Measurements from ENCODE around the gene MAP1LC3B2.

MAP1LC3B2 gene

GRCh38 chr12:116594325-116595038 is 35.3 kb downstream of the MAP1LC3B2 start:
- peak overlapping the region; percentile 37 for H3K56ac ChIP-seq (ENCODE audit: low read length)
- no peaks in the 10 kb centered on the region for H3K79me1 ChIP-seq (ENCODE audit: low read length)
- H3K27me3 ChIP-seq (ENCODE audit: insufficient read depth, low read length, poor library complexity), result no peaks in the 10 kb centered on the region
- H3K4me2 ChIP-seq (ENCODE audit: low read length), result no peak overlapping the region
- no peak overlapping the region for H2BK5ac ChIP-seq (ENCODE audit: low read length)
- H3K4ac ChIP-seq (ENCODE audit: low read depth, low read length), result no peak overlapping the region
- no peak for DNase-seq
- H3K23ac ChIP-seq (ENCODE audit: low read length), result no peak overlapping the region
- no peaks in the 10 kb centered on the region for H3K36me3 ChIP-seq (ENCODE audit: control insufficient read depth, insufficient read depth, low read length)
- H3K18ac ChIP-seq (ENCODE audit: low read length), result no peak overlapping the region
- no peak overlapping the region for H2BK15ac ChIP-seq (replicated peaks; ENCODE audit: low read depth)
- H2AK5ac ChIP-seq (ENCODE audit: low read length), result no peak overlapping the region
- no CpG with 5 or more reads among the region's 12 CpGs for WGBS (ENCODE audit: extremely low coverage, insufficient coverage, low lambda C conversion rate)
- H4K8ac ChIP-seq (ENCODE audit: low read depth, low read length), result no peak overlapping the region
- no peak overlapping the region for H3K27ac ChIP-seq (ENCODE audit: low read depth, low read length)
- H4K5ac ChIP-seq (ENCODE audit: low read length), result no peak overlapping the region
- H3K79me2 ChIP-seq (ENCODE audit: control insufficient read depth, insufficient read depth, low read length), result no peaks in the 10 kb centered on the region
- H3K9ac ChIP-seq (ENCODE audit: low read length), result no peak overlapping the region
- H3K4me3 ChIP-seq (ENCODE audit: low read length), result no peak overlapping the region
- peaks cover 14% of the 10 kb centered on the region for H3K4me1 ChIP-seq (ENCODE audit: control insufficient read depth, low read depth, low read length)
- H2BK120ac ChIP-seq (ENCODE audit: low read depth, low read length), result no peak overlapping the region

GRCh38 chr12:116595186-116595585 is 36.0 kb downstream of the MAP1LC3B2 start:
- no peak overlapping the region for H4K5ac ChIP-seq (ENCODE audit: low read length)
- no CpG with 5 or more reads among the region's 1 CpG for WGBS (ENCODE audit: extremely low coverage, insufficient coverage, low lambda C conversion rate)
- no peak for DNase-seq

GRCh38 chr12:116595672-116596071 is 36.5 kb downstream of the MAP1LC3B2 start:
- Histone ChIP-seq H3K56ac (ENCODE audit: low read length) (no peak overlapping the region), H2BK120ac (ENCODE audit: low read depth, low read length) (no peak overlapping the region), H2BK5ac (ENCODE audit: low read length) (no peak overlapping the region), H3K27me3 (ENCODE audit: insufficient read depth, low read length, poor library complexity) (no peaks in the 10 kb centered on the region), H3K4me2 (ENCODE audit: low read length) (no peak overlapping the region), H3K9ac (ENCODE audit: low read length) (no peak overlapping the region), H3K79me1 (ENCODE audit: low read length) (no peaks in the 10 kb centered on the region), H3K27ac (ENCODE audit: low read depth, low read length) (no peak overlapping the region), H3K23ac (ENCODE audit: low read length) (no peak overlapping the region), H2BK15ac (replicated peaks; ENCODE audit: low read depth) (no peak overlapping the region), H3K4ac (ENCODE audit: low read depth, low read length) (no peak overlapping the region), H3K79me2 (ENCODE audit: control insufficient read depth, insufficient read depth, low read length) (no peaks in the 10 kb centered on the region), H4K5ac (ENCODE audit: low read length) (no peak overlapping the region), H3K4me3 (ENCODE audit: low read length) (no peak overlapping the region), H3K18ac (ENCODE audit: low read length) (no peak overlapping the region), H4K8ac (ENCODE audit: low read depth, low read length) (no peak overlapping the region), H3K4me1 (ENCODE audit: control insufficient read depth, low read depth, low read length) (peaks cover 14% of the 10 kb centered on the region), H2AK5ac (ENCODE audit: low read length) (no peak overlapping the region), H3K36me3 (ENCODE audit: control insufficient read depth, insufficient read depth, low read length) (no peaks in the 10 kb centered on the region)
- DNase-seq, result no peak

More at GRCh38 chr12:116595186-116595585, 36.0 kb downstream of the MAP1LC3B2 start:
- Histone ChIP-seq H3K4me1 (ENCODE audit: control insufficient read depth, low read depth, low read length) (peaks cover 14% of the 10 kb centered on the region), H3K9ac (ENCODE audit: low read length) (no peak overlapping the region), H3K4ac (ENCODE audit: low read depth, low read length) (no peak overlapping the region), H2AK5ac (ENCODE audit: low read length) (no peak overlapping the region), H2BK120ac (ENCODE audit: low read depth, low read length) (no peak overlapping the region), H3K56ac (ENCODE audit: low read length) (no peak overlapping the region), H3K4me2 (ENCODE audit: low read length) (no peak overlapping the region), H3K79me2 (ENCODE audit: control insufficient read depth, insufficient read depth, low read length) (no peaks in the 10 kb centered on the region), H3K4me3 (ENCODE audit: low read length) (no peak overlapping the region), H2BK5ac (ENCODE audit: low read length) (no peak overlapping the region), H3K27ac (ENCODE audit: low read depth, low read length) (no peak overlapping the region), H2BK15ac (replicated peaks; ENCODE audit: low read depth) (no peak overlapping the region), H3K36me3 (ENCODE audit: control insufficient read depth, insufficient read depth, low read length) (no peaks in the 10 kb centered on the region), H3K23ac (ENCODE audit: low read length) (no peak overlapping the region), H3K18ac (ENCODE audit: low read length) (no peak overlapping the region), H3K27me3 (ENCODE audit: insufficient read depth, low read length, poor library complexity) (no peaks in the 10 kb centered on the region), H4K8ac (ENCODE audit: low read depth, low read length) (no peak overlapping the region), H3K79me1 (ENCODE audit: low read length) (no peaks in the 10 kb centered on the region)

DNA sequence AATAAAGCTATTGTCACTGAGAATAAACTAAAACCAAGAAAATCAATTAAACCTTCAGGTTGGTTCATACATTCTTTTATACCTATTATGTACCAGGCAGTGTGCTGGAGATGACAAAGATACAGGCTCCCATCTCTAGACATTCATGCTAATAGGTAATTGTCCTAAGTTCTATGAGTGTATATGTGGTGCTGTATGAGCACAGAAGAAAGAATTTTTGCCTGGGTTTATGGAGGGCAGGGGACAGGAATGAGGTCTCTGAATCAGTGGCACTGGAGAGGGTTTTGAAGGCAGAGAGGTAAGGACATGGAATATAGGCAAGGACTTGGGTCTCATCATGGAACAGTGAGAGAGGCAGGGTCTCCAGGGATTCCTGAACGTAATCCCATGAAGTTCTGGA is 38.7 kb downstream of the MAP1LC3B2 start:
- Histone ChIP-seq H3K18ac (ENCODE audit: low read length) (peak overlapping the region; percentile 88), H3K79me2 (ENCODE audit: control insufficient read depth, insufficient read depth, low read length) (no peaks in the 10 kb centered on the region), H3K79me1 (ENCODE audit: low read length) (no peaks in the 10 kb centered on the region), H3K4me1 (ENCODE audit: control insufficient read depth, low read depth, low read length) (peaks cover 14% of the 10 kb centered on the region), H3K4me2 (ENCODE audit: low read length) (no peak overlapping the region), H2BK5ac (ENCODE audit: low read length) (peak overlapping the region; percentile 68), H3K9ac (ENCODE audit: low read length) (peak overlapping the region; percentile 6), H3K4ac (ENCODE audit: low read depth, low read length) (peak overlapping the region; percentile 75), H2AK5ac (ENCODE audit: low read length) (no peak overlapping the region), H3K23ac (ENCODE audit: low read length) (no peak overlapping the region), H3K4me3 (ENCODE audit: low read length) (no peak overlapping the region), H4K5ac (ENCODE audit: low read length) (no peak overlapping the region), H3K27ac (ENCODE audit: low read depth, low read length) (no peak overlapping the region), H4K8ac (ENCODE audit: low read depth, low read length) (no peak overlapping the region), H3K36me3 (ENCODE audit: control insufficient read depth, insufficient read depth, low read length) (no peaks in the 10 kb centered on the region), H3K56ac (ENCODE audit: low read length) (peak overlapping the region; percentile 57), H2BK120ac (ENCODE audit: low read depth, low read length) (peak overlapping the region; percentile 69), H2BK15ac (replicated peaks; ENCODE audit: low read depth) (no peak overlapping the region), H3K27me3 (ENCODE audit: insufficient read depth, low read length, poor library complexity) (no peaks in the 10 kb centered on the region)
- WGBS (ENCODE audit: extremely low coverage, insufficient coverage, low lambda C conversion rate), result no CpG with 5 or more reads among the region's 1 CpG
- no peak for DNase-seq

DNA sequence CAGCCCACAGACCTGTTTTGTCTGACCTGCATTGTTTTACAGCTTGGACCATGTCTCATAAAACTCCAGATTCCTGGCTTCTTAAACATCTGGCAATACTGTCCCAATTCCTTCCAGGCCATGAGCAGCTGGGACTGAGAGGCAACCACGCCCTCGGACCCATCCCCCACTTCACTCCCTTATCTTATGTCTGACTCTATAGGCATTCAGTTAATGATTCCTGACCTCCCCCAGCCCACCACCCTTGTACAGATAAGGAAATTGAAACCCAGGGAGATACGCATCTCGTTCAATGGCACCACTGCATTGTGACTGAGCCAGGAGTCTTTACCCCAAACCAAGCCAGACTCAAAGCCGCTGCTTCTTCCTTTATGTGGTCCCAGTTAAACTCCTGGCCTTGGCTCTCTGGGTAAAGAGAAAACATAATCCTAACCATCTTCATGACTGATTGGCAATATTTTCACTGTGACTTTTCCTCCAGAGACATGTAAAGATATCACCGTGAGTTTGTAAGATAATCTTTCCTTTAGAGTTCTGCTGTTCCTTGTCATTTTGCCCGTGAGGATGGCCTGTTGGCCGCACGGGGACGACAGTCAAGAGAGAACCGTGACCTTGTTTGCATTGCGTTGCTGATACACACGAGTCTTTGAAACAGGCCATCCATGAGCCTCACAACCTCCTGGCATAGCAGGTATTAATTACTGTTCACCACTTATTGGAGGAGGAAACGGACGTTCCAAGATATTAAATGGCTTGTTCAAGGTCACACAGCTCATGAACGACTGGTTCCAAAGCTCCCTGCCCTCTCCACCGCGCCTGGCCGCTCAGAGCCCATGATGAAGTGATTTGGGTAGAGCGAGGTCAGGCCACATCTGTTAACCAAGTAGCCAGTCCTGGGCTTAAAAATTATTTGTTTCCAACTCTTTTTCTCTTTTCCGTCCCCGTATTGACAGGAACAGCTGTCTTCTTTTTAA is 39.4 kb downstream of the MAP1LC3B2 start:
- Histone ChIP-seq H3K56ac (ENCODE audit: low read length) (peak overlapping the region; percentile 63), H3K27ac (ENCODE audit: low read depth, low read length) (peak overlapping the region; percentile 30)

More for the DNA sequence above, 39.4 kb downstream of the MAP1LC3B2 start:
- Histone ChIP-seq H3K18ac (ENCODE audit: low read length) (peak overlapping the region; percentile 88), H3K4ac (ENCODE audit: low read depth, low read length) (peak overlapping the region; percentile 75), H4K5ac (ENCODE audit: low read length) (no peak overlapping the region), H3K79me1 (ENCODE audit: low read length) (no peaks in the 10 kb centered on the region), H3K79me2 (ENCODE audit: control insufficient read depth, insufficient read depth, low read length) (no peaks in the 10 kb centered on the region), H4K8ac (ENCODE audit: low read depth, low read length) (no peak overlapping the region), H3K4me3 (ENCODE audit: low read length) (no peak overlapping the region), H3K4me2 (ENCODE audit: low read length) (no peak overlapping the region), H2BK15ac (replicated peaks; ENCODE audit: low read depth) (peak overlapping the region; percentile 46), H3K4me1 (ENCODE audit: control insufficient read depth, low read depth, low read length) (peaks cover 17% of the 10 kb centered on the region), H3K23ac (ENCODE audit: low read length) (no peak overlapping the region), H2AK5ac (ENCODE audit: low read length) (peak overlapping the region; percentile 35), H3K27me3 (ENCODE audit: insufficient read depth, low read length, poor library complexity) (no peaks in the 10 kb centered on the region), H3K9ac (ENCODE audit: low read length) (peak overlapping the region; percentile 17), H2BK5ac (ENCODE audit: low read length) (peak overlapping the region; percentile 80), H3K36me3 (ENCODE audit: control insufficient read depth, insufficient read depth, low read length) (no peaks in the 10 kb centered on the region), H2BK120ac (ENCODE audit: low read depth, low read length) (peak overlapping the region; percentile 69)
- no CpG with 5 or more reads among the region's 22 CpGs for WGBS (ENCODE audit: extremely low coverage, insufficient coverage, low lambda C conversion rate)
- peak; percentile 85 for DNase-seq
